DOHH2 (cell line): ENCODE measurements around the gene RAP2A.

Experiments
- EZH2phosphoT487 ChIP-seq: fragments of 200-600 bp; sonication (generic); IDR thresholded peaks from 2 replicates; pipeline ENCODE4 v1.6.1; 2017; ENCODE audit warnings: borderline replicate concordance, mild to moderate bottlenecking, antibody characterized with exemption, low read length, moderate library complexity, mixed read lengths
- TF ChIP-seq, protein P1 (sequence below): fragments of 200-600 bp; sonication (generic); IDR thresholded peaks from one replicate; pipeline ENCODE4 v1.5.1; 2014; ENCODE audit warnings: antibody characterized with exemption, mild to moderate bottlenecking, low read depth, low read length; ENCODE audit not compliant: poor library complexity, severe bottlenecking

DNA sequence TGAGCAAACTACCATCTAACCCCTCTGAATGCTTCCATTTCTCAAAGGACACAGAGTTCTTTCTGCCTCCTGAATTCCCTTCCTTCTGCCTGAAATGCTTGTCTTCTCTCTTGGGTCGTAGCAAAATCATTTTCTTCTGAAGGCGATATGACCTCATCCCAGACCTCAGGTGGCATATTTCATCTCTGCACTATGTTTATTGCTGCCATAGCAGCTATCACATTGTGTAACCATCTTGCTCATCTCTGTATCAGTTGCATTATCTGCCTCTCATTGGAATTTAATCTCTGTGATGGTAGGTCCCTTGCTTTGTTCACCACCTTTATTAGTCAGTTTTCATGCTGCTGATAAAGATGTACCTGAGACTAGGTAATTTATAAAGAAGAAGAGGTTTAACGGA, 32.5 kb upstream of the RAP2A start:
- TF ChIP-seq, protein P1, sequence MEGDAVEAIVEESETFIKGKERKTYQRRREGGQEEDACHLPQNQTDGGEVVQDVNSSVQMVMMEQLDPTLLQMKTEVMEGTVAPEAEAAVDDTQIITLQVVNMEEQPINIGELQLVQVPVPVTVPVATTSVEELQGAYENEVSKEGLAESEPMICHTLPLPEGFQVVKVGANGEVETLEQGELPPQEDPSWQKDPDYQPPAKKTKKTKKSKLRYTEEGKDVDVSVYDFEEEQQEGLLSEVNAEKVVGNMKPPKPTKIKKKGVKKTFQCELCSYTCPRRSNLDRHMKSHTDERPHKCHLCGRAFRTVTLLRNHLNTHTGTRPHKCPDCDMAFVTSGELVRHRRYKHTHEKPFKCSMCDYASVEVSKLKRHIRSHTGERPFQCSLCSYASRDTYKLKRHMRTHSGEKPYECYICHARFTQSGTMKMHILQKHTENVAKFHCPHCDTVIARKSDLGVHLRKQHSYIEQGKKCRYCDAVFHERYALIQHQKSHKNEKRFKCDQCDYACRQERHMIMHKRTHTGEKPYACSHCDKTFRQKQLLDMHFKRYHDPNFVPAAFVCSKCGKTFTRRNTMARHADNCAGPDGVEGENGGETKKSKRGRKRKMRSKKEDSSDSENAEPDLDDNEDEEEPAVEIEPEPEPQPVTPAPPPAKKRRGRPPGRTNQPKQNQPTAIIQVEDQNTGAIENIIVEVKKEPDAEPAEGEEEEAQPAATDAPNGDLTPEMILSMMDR, result no peak
- TF ChIP-seq EZH2phosphoT487, result no peak
